Measurements from ENCODE around the gene GLYR1. TPM values are rescaled to one million over a fixed set of nuclear protein-coding genes. Genes with fewer than 3 reads are reported as not detected.

The GLYR1 gene
- polyA plus RNA-seq, 1 donor from 2014 or later = 78.6 TPM

DNA sequence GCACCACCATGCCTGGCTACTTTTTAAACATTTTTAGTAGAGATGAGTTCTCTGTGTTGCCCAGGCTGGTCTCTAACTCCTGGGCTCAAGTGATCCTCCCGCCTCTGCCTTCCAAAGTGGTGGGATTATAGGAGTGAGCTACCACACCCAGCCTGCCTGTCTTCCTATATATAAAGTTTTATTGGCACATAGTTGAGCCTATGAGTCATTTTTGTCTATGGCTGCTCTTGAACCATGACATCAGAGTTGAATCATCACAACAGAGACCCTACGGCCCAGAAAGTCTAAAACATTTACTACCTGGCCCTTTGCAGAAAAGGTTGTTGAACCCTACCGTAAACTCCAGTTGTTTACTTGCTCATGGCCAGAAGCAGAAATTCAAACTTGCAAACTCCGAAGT lies 66.9 kb downstream of the GLYR1 start:
- Histone ChIP-seq H2AFZ (ENCODE audit: low read depth, low read length) (no peak overlapping the region), H3K27ac (ENCODE audit: low read length) (no peak overlapping the region), H3K79me2 (replicated peaks; ENCODE audit: insufficient read depth, low read length) (no peaks in the 10 kb centered on the region), H4K20me1 (ENCODE audit: insufficient read depth) (no peaks in the 10 kb centered on the region), H3K9me2 (ENCODE audit: insufficient read depth, low read length) (no peaks in the 10 kb centered on the region), H3F3A (ENCODE audit: insufficient read depth, low read length, poor library complexity, severe bottlenecking) (no peaks in the 10 kb centered on the region), H3K9me3 (ENCODE audit: low read length) (no peaks in the 10 kb centered on the region), H3K4me2 (ENCODE audit: low read length) (no peak overlapping the region), H3K9ac (ENCODE audit: low read length) (no peak overlapping the region), H3K36me3 (ENCODE audit: insufficient read depth, low read length) (no peaks in the 10 kb centered on the region), H3K4me3 (ENCODE audit: low read length) (no peak overlapping the region), H3K27me3 (ENCODE audit: insufficient read depth, low read depth, low read length) (no peaks in the 10 kb centered on the region)
- TF ChIP-seq EZH2 (IDR thresholded peaks at IDR 0.05; ENCODE audit: borderline replicate concordance, insufficient read depth, low read length, poor library complexity, severe bottlenecking) = no peak
- TF ChIP-seq SMC3 (conservative IDR thresholded peaks at IDR 0.05; ENCODE audit: poor library complexity) = no peak
- TF ChIP-seq, protein P1, sequence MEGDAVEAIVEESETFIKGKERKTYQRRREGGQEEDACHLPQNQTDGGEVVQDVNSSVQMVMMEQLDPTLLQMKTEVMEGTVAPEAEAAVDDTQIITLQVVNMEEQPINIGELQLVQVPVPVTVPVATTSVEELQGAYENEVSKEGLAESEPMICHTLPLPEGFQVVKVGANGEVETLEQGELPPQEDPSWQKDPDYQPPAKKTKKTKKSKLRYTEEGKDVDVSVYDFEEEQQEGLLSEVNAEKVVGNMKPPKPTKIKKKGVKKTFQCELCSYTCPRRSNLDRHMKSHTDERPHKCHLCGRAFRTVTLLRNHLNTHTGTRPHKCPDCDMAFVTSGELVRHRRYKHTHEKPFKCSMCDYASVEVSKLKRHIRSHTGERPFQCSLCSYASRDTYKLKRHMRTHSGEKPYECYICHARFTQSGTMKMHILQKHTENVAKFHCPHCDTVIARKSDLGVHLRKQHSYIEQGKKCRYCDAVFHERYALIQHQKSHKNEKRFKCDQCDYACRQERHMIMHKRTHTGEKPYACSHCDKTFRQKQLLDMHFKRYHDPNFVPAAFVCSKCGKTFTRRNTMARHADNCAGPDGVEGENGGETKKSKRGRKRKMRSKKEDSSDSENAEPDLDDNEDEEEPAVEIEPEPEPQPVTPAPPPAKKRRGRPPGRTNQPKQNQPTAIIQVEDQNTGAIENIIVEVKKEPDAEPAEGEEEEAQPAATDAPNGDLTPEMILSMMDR (IDR thresholded peaks at IDR 0.05; ENCODE audit: poor library complexity, severe bottlenecking) = no peak
- TF ChIP-seq MXI1 (conservative IDR thresholded peaks at IDR 0.05; ENCODE audit: poor library complexity, severe bottlenecking) = no peak
- TF ChIP-seq EP300 (conservative IDR thresholded peaks at IDR 0.05; ENCODE audit: poor library complexity, severe bottlenecking) = no peak
- no peak for TF ChIP-seq RAD21 (conservative IDR thresholded peaks at IDR 0.05)
- TF ChIP-seq, protein P2, sequence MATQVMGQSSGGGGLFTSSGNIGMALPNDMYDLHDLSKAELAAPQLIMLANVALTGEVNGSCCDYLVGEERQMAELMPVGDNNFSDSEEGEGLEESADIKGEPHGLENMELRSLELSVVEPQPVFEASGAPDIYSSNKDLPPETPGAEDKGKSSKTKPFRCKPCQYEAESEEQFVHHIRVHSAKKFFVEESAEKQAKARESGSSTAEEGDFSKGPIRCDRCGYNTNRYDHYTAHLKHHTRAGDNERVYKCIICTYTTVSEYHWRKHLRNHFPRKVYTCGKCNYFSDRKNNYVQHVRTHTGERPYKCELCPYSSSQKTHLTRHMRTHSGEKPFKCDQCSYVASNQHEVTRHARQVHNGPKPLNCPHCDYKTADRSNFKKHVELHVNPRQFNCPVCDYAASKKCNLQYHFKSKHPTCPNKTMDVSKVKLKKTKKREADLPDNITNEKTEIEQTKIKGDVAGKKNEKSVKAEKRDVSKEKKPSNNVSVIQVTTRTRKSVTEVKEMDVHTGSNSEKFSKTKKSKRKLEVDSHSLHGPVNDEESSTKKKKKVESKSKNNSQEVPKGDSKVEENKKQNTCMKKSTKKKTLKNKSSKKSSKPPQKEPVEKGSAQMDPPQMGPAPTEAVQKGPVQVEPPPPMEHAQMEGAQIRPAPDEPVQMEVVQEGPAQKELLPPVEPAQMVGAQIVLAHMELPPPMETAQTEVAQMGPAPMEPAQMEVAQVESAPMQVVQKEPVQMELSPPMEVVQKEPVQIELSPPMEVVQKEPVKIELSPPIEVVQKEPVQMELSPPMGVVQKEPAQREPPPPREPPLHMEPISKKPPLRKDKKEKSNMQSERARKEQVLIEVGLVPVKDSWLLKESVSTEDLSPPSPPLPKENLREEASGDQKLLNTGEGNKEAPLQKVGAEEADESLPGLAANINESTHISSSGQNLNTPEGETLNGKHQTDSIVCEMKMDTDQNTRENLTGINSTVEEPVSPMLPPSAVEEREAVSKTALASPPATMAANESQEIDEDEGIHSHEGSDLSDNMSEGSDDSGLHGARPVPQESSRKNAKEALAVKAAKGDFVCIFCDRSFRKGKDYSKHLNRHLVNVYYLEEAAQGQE (IDR thresholded peaks at IDR 0.05; ENCODE audit: borderline replicate concordance) = no peak
- TF ChIP-seq TAF1 (IDR thresholded peaks at IDR 0.05; ENCODE audit: low read depth) = no peak
- TF ChIP-seq POLR2AphosphoS5 (IDR thresholded peaks at IDR 0.05) = no peak

DNA sequence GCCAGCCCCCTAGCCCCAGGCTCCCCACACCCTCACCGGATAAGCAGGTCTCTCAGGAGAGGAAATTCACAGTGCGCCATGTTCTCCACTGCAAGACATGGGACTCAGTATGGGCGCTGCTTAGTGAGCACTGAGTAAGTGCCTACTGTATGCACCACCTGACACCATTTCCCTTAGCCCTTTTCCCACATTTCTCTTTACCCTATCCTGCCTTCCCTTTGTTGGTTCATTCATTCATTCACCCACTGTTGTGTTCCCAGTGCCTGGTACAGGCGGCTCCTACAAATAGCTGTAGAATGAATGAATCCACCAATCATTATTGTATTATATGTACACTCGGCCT lies 69.1 kb downstream of the GLYR1 start:
- Histone ChIP-seq H3K4me3 (ENCODE audit: low read length) (no peak overlapping the region), H2AFZ (ENCODE audit: low read depth, low read length) (no peak overlapping the region), H3F3A (ENCODE audit: insufficient read depth, low read length, poor library complexity, severe bottlenecking) (no peaks in the 10 kb centered on the region), H3K9me3 (ENCODE audit: low read length) (no peaks in the 10 kb centered on the region), H3K27me3 (ENCODE audit: insufficient read depth, low read depth, low read length) (no peaks in the 10 kb centered on the region), H3K4me2 (ENCODE audit: low read length) (no peak overlapping the region), H3K36me3 (ENCODE audit: insufficient read depth, low read length) (no peaks in the 10 kb centered on the region), H4K20me1 (ENCODE audit: insufficient read depth) (no peaks in the 10 kb centered on the region), H3K27ac (ENCODE audit: low read length) (no peak overlapping the region), H3K9me2 (ENCODE audit: insufficient read depth, low read length) (no peaks in the 10 kb centered on the region), H3K9ac (ENCODE audit: low read length) (no peak overlapping the region), H3K79me2 (replicated peaks; ENCODE audit: insufficient read depth, low read length) (no peaks in the 10 kb centered on the region)
- TF ChIP-seq RAD21 (conservative IDR thresholded peaks at IDR 0.05) = no peak
- TF ChIP-seq, protein P2 (IDR thresholded peaks at IDR 0.05; ENCODE audit: borderline replicate concordance) = no peak
- no peak for TF ChIP-seq EP300 (conservative IDR thresholded peaks at IDR 0.05; ENCODE audit: poor library complexity, severe bottlenecking)
- no peak for TF ChIP-seq MXI1 (conservative IDR thresholded peaks at IDR 0.05; ENCODE audit: poor library complexity, severe bottlenecking)
- TF ChIP-seq POLR2AphosphoS5 (IDR thresholded peaks at IDR 0.05) = no peak
- no peak for TF ChIP-seq TAF1 (IDR thresholded peaks at IDR 0.05; ENCODE audit: low read depth)
- no peak for TF ChIP-seq SMC3 (conservative IDR thresholded peaks at IDR 0.05; ENCODE audit: poor library complexity)
- TF ChIP-seq, protein P1 (IDR thresholded peaks at IDR 0.05; ENCODE audit: poor library complexity, severe bottlenecking) = no peak

Data from neural cell (in vitro differentiated cells).